Prostate gland (tissue), 2 donors: ENCODE results near the gene PDGFC. TPM values are rescaled to one million over a fixed set of nuclear protein-coding genes. Genes with fewer than 3 reads are reported as not detected.

Experiments used
- small RNA-seq, 2 donors: library from RNA; depleted of rRNA; stranded (forward); fragments of <200 nt; gene quantifications; one replicate each; pipeline ENCODE3, GENCODE V24; 2016
- total RNA-seq, 2 donors: library from RNA; depleted of rRNA; stranded (reverse); fragments of >200 nt; gene quantifications; one replicate each; pipeline ENCODE4 v1.1.0, GENCODE V29; 2016

Gene PDGFC
- total RNA-seq, 2 donors from 2014 or later = 18.6 to 36.8 TPM

Small RNA genes within 50 kb of the gene (small RNA-seq; reads per million reads assigned to genes)
- 0 reads per million in 2 donors for gene AC092608.2

Other genes with a start within 250 kb of the PDGFC start
- 10 to 100 TPM in 1 of 2 donors, 1 to 10 TPM in 1; 2.6 to 12.7 TPM for gene GLRB, start 104.4 kb upstream of the PDGFC start, total RNA-seq
- gene GRIA2, start 248.9 kb upstream of the PDGFC start, total RNA-seq = 1 to 10 TPM in 1 of 2 donors, under 1 TPM in 1; 0.91 to 5.1 TPM